H9 (cell line): ENCODE measurements around the gene JAKMIP3. TPM values are rescaled to one million over a fixed set of nuclear protein-coding genes. Genes with fewer than 3 reads are reported as not detected.

ENCODE experiments used
- DNase-seq: peaks from one replicate; pipeline ENCODE4 v3.0.0-alpha.2; 2017
- H2AFZ ChIP-seq: one replicate; pipeline ENCODE4 v1.6.1; 2013; ENCODE audit warnings: mild to moderate bottlenecking, low read length, control low read depth, moderate library complexity
- H2AK5ac ChIP-seq: 2 replicates; pipeline ENCODE4 v1.6.1; 2013; ENCODE audit warnings: low read length, control low read depth, mixed read lengths; ENCODE audit not compliant: insufficient read length
- H2BK120ac ChIP-seq: one replicate; pipeline ENCODE4 v1.6.1; 2013; ENCODE audit warnings: low read depth, mild to moderate bottlenecking, low read length, control low read depth, inconsistent platforms; ENCODE audit not compliant: poor library complexity, severe bottlenecking
- H2BK12ac ChIP-seq: 2 replicates; pipeline ENCODE4 v1.6.1; 2013; ENCODE audit warnings: low read length, control low read depth, mixed read lengths, low read depth; ENCODE audit not compliant: insufficient read length
- H2BK15ac ChIP-seq: 2 replicates; pipeline ENCODE4 v1.6.1; 2013; ENCODE audit warnings: low read depth, low read length, control low read depth
- H2BK20ac ChIP-seq: one replicate; pipeline ENCODE4 v1.6.1; 2013; ENCODE audit warnings: low read depth, mild to moderate bottlenecking, low read length, control low read depth, inconsistent platforms; ENCODE audit not compliant: poor library complexity, severe bottlenecking
- H2BK5ac ChIP-seq: 2 replicates; pipeline ENCODE4 v1.6.1; 2013; ENCODE audit warnings: low read length, control low read depth, mixed read lengths; ENCODE audit not compliant: insufficient read length
- H3K14ac ChIP-seq: 2 replicates; pipeline ENCODE4 v1.6.1; 2013; ENCODE audit warnings: low read length, control low read depth; ENCODE audit not compliant: insufficient read depth
- H3K18ac ChIP-seq: 2 replicates; pipeline ENCODE4 v1.6.1; 2013; ENCODE audit warnings: low read depth, mild to moderate bottlenecking, mixed read lengths, low read length, control low read depth; ENCODE audit not compliant: insufficient read length
- H3K23ac ChIP-seq: 2 replicates; pipeline ENCODE4 v1.6.1; 2013; ENCODE audit warnings: low read length, control low read depth, mixed read lengths, low read depth; ENCODE audit not compliant: insufficient read length
- H3K23me2 ChIP-seq: 2 replicates; pipeline ENCODE4 v1.6.1; 2013; ENCODE audit warnings: low read depth, mild to moderate bottlenecking, mixed read lengths, low read length, control low read depth; ENCODE audit not compliant: insufficient read length, poor library complexity, severe bottlenecking
- H3K27ac ChIP-seq: 2 replicates; pipeline ENCODE4 v1.5.1; 2013; ENCODE audit warnings: low read length, control low read depth, mixed read lengths, low read depth; ENCODE audit not compliant: insufficient read length
- H3K27me3 ChIP-seq: 2 replicates; pipeline ENCODE4 v1.6.1; 2013; ENCODE audit warnings: low read length, control low read depth, inconsistent platforms; ENCODE audit not compliant: insufficient read depth
- H3K4ac ChIP-seq: 2 replicates; pipeline ENCODE4 v1.6.1; 2013; ENCODE audit warnings: low read depth, mild to moderate bottlenecking, control low read depth, inconsistent platforms, low read length, moderate library complexity
- H3K4me1 ChIP-seq: 2 replicates; pipeline ENCODE4 v1.6.1; 2013; ENCODE audit warnings: low read length, control low read depth, inconsistent platforms; ENCODE audit not compliant: insufficient read depth
- H3K4me2 ChIP-seq: 2 replicates; pipeline ENCODE4 v1.6.1; 2013; ENCODE audit warnings: low read length, control low read depth, mixed read lengths; ENCODE audit not compliant: insufficient read length, insufficient read depth
- H3K56ac ChIP-seq: 2 replicates; pipeline ENCODE4 v1.6.1; 2013; ENCODE audit warnings: low read depth, mild to moderate bottlenecking, mixed read lengths, low read length, control low read depth; ENCODE audit not compliant: insufficient read length
- H3K79me1 ChIP-seq: 2 replicates; pipeline ENCODE4 v1.6.1; 2013; ENCODE audit warnings: low read depth, mild to moderate bottlenecking, moderate library complexity, low read length, control low read depth, inconsistent platforms; ENCODE audit not compliant: insufficient read depth, poor library complexity, severe bottlenecking
- H3K79me2 ChIP-seq: 2 replicates; pipeline ENCODE4 v1.6.1; 2013; ENCODE audit warnings: low read length, control low read depth, inconsistent platforms; ENCODE audit not compliant: insufficient read depth
- H3K9ac ChIP-seq: 2 replicates; pipeline ENCODE4 v1.6.1; 2013; ENCODE audit warnings: low read length, control low read depth, mixed read lengths; ENCODE audit not compliant: insufficient read length; ENCODE audit errors: extremely low read depth
- H3K9me3 ChIP-seq: one replicate; pipeline ENCODE4 v1.6.1; 2013; ENCODE audit warnings: low read depth, low read length, inconsistent platforms; ENCODE audit not compliant: control insufficient read depth
- H3T11ph ChIP-seq: one replicate; pipeline ENCODE4 v1.6.1; 2013; ENCODE audit warnings: mild to moderate bottlenecking, low read length, control low read depth, inconsistent platforms
- H4K20me1 ChIP-seq: one replicate; pipeline ENCODE4 v1.6.1; 2013; ENCODE audit not compliant: control insufficient read depth, insufficient read length, insufficient read depth
- H4K5ac ChIP-seq: 2 replicates; pipeline ENCODE4 v1.6.1; 2013; ENCODE audit warnings: low read depth, mild to moderate bottlenecking, mixed read lengths, low read length, control low read depth; ENCODE audit not compliant: insufficient read length
- H4K8ac ChIP-seq: replicated peaks from 2 replicates; pipeline ENCODE4 v1.6.1; 2013; ENCODE audit warnings: low read length, control low read depth, mixed read lengths, low read depth; ENCODE audit not compliant: insufficient read length
- H4K91ac ChIP-seq: 2 replicates; pipeline ENCODE4 v1.6.1; 2013; ENCODE audit warnings: low read depth, mild to moderate bottlenecking, moderate library complexity, mixed read lengths, low read length, control low read depth; ENCODE audit not compliant: insufficient read length
- H3K27ac Mint-ChIP-seq, 3 experiments: 2 replicates in 2 of 3; 3 replicates in 1 of 3; pipeline ENCODE4 v1.8.0; 2020 to 2021; ENCODE audit warnings: mixed read lengths in 3 of 3, mild to moderate bottlenecking in 1 of 3, moderate library complexity in 1 of 3
- H3K27me3 Mint-ChIP-seq: 2 replicates; pipeline ENCODE4 v1.8.0; 2021; ENCODE audit warnings: low read depth, mild to moderate bottlenecking, moderate library complexity, mixed read lengths
- H3K36me3 Mint-ChIP-seq, 3 experiments: 2 replicates in 2 of 3; 3 replicates in 1 of 3; pipeline ENCODE4 v1.8.0; 2020 to 2021; ENCODE audit warnings: low read depth in 3 of 3, mixed read lengths in 3 of 3; ENCODE audit not compliant: insufficient read depth in 1 of 3
- H3K4me1 Mint-ChIP-seq, 2 experiments: 2 replicates each; pipeline ENCODE4 v1.8.0; 2020; ENCODE audit warnings: mixed read lengths in 2 of 2
- H3K4me3 Mint-ChIP-seq, 2 experiments: 2 replicates in 1 of 2; 3 replicates in 1 of 2; pipeline ENCODE4 v1.8.0; 2020 to 2021; ENCODE audit warnings: mild to moderate bottlenecking in 2 of 2, mixed read lengths in 2 of 2, moderate library complexity in 1 of 2
- H3K9me3 Mint-ChIP-seq, 2 experiments: 2 replicates in 1 of 2; 3 replicates in 1 of 2; pipeline ENCODE4 v1.8.0; 2020; ENCODE audit warnings: mild to moderate bottlenecking in 2 of 2, mixed read lengths in 2 of 2, moderate library complexity in 1 of 2
- WGBS: extraction: QIAGEN DNeasy Blood & Tissue Kit; methylation state at CpG from one replicate; pipeline ENCODE4 v1.1.7; 2013; ENCODE audit warnings: missing lambda C conversion rate, low lambda C conversion rate, mixed read lengths; ENCODE audit not compliant: insufficient read length; ENCODE audit errors: extremely low coverage; 5-methylcytosine and 5-hydroxymethylcytosine counted together
- total RNA-seq: library from RNA; stranded (reverse); gene quantifications from 2 replicates; pipeline ENCODE4 v1.2.1, GENCODE V29; 2021
- TF ChIP-seq, protein P1 (sequence below): fragments of 200-600 bp; sonication (generic); conservative IDR thresholded peaks from 3 replicates; pipeline ENCODE4 v1.8.0; 2021; ENCODE audit warnings: antibody characterized with exemption, mild to moderate bottlenecking

The JAKMIP3 gene
- total RNA-seq, 1 experiment from 2014 or later, result 0.50 TPM

DNA sequence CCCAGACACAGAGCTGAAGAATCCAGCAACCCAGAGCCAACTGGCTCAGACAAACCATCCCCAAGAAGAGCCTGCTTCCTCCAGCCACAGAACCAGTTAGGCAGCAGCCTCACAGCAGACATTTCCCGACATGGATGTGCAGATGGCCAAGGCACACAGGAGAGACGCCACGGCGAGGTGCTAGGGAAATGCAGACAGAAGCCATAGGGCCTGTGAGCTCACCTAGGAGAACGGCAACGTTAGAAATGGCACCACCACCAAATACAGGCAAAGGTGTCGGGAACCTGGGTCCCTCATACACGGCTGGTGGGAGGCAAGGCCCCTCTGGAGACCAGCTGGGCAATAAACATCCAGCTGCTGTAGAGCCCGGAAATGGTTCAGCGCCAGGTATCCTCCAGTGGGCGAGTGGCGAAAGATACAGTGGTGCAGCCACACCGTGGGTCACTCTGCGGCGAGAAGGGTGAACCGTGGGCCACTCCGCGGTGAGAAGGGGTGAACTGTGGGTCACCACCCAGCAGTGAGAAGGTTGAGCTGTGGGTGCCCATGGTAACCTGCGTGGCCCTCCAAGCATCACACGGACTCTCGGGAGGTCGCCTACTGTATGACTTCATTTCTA is 31.2 kb downstream of the JAKMIP3 start:
- no peak overlapping the region for H2BK15ac ChIP-seq
- no peaks in the 10 kb centered on the region for H3K9me3 ChIP-seq
- no peak overlapping the region for H4K91ac ChIP-seq
- no peaks in the 10 kb centered on the region for H3K27me3 ChIP-seq
- no peaks in the 10 kb centered on the region for H4K20me1 ChIP-seq
- no peak overlapping the region for H3K23ac ChIP-seq
- H3K4me1 ChIP-seq, result no peaks in the 10 kb centered on the region
- no peak overlapping the region for H3K4me2 ChIP-seq
- no peak overlapping the region for H3T11ph ChIP-seq
- H2AFZ ChIP-seq, result no peak overlapping the region
- no peak overlapping the region for H4K5ac ChIP-seq
- no peak overlapping the region for H4K8ac ChIP-seq
- WGBS, result no CpG with 5 or more reads among the region's 22 CpGs
- peak overlapping the region in 1 of 3 experiments; percentile 83; a peak in 1 of 7 replicates for H3K27ac Mint-ChIP-seq
- DNase-seq, result peak; percentile 24
- peaks cover 9% of the 10 kb centered on the region for H3K27me3 Mint-ChIP-seq
- peaks cover 0 to 2% of the 10 kb centered on the region in 2 experiments; a peak in 1 of 4 replicates for H3K4me1 Mint-ChIP-seq
- H2BK20ac ChIP-seq, result no peak overlapping the region
- H3K4me3 Mint-ChIP-seq, result no peak overlapping the region
- no peak overlapping the region for H3K9ac ChIP-seq
- H3K79me1 ChIP-seq, result no peaks in the 10 kb centered on the region
- no peak overlapping the region for H3K27ac ChIP-seq
- H2AK5ac ChIP-seq, result no peak overlapping the region
- no peak overlapping the region for H3K56ac ChIP-seq
- H3K23me2 ChIP-seq, result no peaks in the 10 kb centered on the region
- peaks cover 7 to 19% (median 8%) of the 10 kb centered on the region in 3 experiments; a peak in 6 of 7 replicates for H3K36me3 Mint-ChIP-seq
- no peak overlapping the region for H2BK12ac ChIP-seq
- peaks cover 14 to 20% of the 10 kb centered on the region in 2 experiments for H3K9me3 Mint-ChIP-seq
- H2BK120ac ChIP-seq, result no peak overlapping the region
- no peak overlapping the region for H2BK5ac ChIP-seq
- no peak overlapping the region; the same call in 1 of the 2 replicates for H3K14ac ChIP-seq
- no peak overlapping the region for H3K18ac ChIP-seq
- H3K4ac ChIP-seq, result no peak overlapping the region
- no peaks in the 10 kb centered on the region for H3K79me2 ChIP-seq
- TF ChIP-seq, protein P1, sequence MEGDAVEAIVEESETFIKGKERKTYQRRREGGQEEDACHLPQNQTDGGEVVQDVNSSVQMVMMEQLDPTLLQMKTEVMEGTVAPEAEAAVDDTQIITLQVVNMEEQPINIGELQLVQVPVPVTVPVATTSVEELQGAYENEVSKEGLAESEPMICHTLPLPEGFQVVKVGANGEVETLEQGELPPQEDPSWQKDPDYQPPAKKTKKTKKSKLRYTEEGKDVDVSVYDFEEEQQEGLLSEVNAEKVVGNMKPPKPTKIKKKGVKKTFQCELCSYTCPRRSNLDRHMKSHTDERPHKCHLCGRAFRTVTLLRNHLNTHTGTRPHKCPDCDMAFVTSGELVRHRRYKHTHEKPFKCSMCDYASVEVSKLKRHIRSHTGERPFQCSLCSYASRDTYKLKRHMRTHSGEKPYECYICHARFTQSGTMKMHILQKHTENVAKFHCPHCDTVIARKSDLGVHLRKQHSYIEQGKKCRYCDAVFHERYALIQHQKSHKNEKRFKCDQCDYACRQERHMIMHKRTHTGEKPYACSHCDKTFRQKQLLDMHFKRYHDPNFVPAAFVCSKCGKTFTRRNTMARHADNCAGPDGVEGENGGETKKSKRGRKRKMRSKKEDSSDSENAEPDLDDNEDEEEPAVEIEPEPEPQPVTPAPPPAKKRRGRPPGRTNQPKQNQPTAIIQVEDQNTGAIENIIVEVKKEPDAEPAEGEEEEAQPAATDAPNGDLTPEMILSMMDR, result no peak
